Skin epidermis (tissue), 12 donors: ENCODE results near the gene AMY1B.
"Not testable (repeated sequence)": the region's sequence is repeated elsewhere in the genome, so short reads cannot be mapped to it uniquely, and the experiment has no call there.

Experiments used
- H3K27ac ChIP-seq, 21 experiments: fragments of 200-600 bp; sonication (generic) in 11 of 21; one replicate each; pipeline ENCODE4 v1.5.0; 2020; ENCODE audit warnings: mild to moderate bottlenecking in 3 of 21, inconsistent platforms in 2 of 21, moderate library complexity in 2 of 21
- H3K4me3 ChIP-seq, 7 experiments: fragments of 200-600 bp; sonication (generic) in 2 of 7; one replicate each; pipeline ENCODE4 v1.5.0; 2020; ENCODE audit warnings: inconsistent platforms in 2 of 7, mild to moderate bottlenecking in 2 of 7, moderate library complexity in 1 of 7

Gene AMY1B

GRCh38 chr1:103696110-103696509 lies at the start of gene AMY1B:
Gene AMY1B, minus strand, starts transcription at chr1:103696210. Its CDS starts 571 bp downstream, at chr1:103695639.
- not testable (repeated sequence) for H3K4me3 ChIP-seq, H3K27ac ChIP-seq

GRCh38 chr1:103745040-103745439 lies 49.0 kb upstream of the AMY1B start:
- H3K27ac ChIP-seq, H3K4me3 ChIP-seq: not testable (repeated sequence)

GRCh38 chr1:103744449-103744848 lies 48.4 kb upstream of the AMY1B start:
- not testable (repeated sequence) for H3K4me3 ChIP-seq, H3K27ac ChIP-seq

- not testable (repeated sequence) for H3K27ac ChIP-seq, H3K4me3 ChIP-seq
These were observed 42.0 kb upstream of the AMY1B start for GRCh38 chr1:103738031-103738430.

- not testable (repeated sequence) for H3K27ac ChIP-seq, H3K4me3 ChIP-seq
These were observed 39.3 kb upstream of the AMY1B start for GRCh38 chr1:103735334-103735733.

- H3K27ac ChIP-seq: not testable (repeated sequence)
These were observed 25.5 kb upstream of the AMY1B start for GRCh38 chr1:103721473-103721872.

GRCh38 chr1:103717404-103717803 lies 21.4 kb upstream of the AMY1B start:
- not testable (repeated sequence) for H3K27ac ChIP-seq, H3K4me3 ChIP-seq

More at GRCh38 chr1:103721473-103721872, 25.5 kb upstream of the AMY1B start:
- not testable (repeated sequence) for H3K4me3 ChIP-seq

- H3K4me3 ChIP-seq, H3K27ac ChIP-seq: not testable (repeated sequence)
These were observed 14.4 kb upstream of the AMY1B start for GRCh38 chr1:103710381-103710780.

- not testable (repeated sequence) for H3K4me3 ChIP-seq, H3K27ac ChIP-seq
These were observed 11.7 kb upstream of the AMY1B start for GRCh38 chr1:103707670-103708069.

- not testable (repeated sequence) for H3K27ac ChIP-seq, H3K4me3 ChIP-seq
These were observed 5.2 kb upstream of the AMY1B start for GRCh38 chr1:103701256-103701655.

- not testable (repeated sequence) for H3K27ac ChIP-seq, H3K4me3 ChIP-seq
These were observed 4.7 kb upstream of the AMY1B start for GRCh38 chr1:103700669-103701068.

- not testable (repeated sequence) for H3K27ac ChIP-seq, H3K4me3 ChIP-seq
These were observed 1.4 kb upstream of the AMY1B start for GRCh38 chr1:103697430-103697829.

- H3K4me3 ChIP-seq, H3K27ac ChIP-seq: not testable (repeated sequence)
These were observed 19.7 kb downstream of the AMY1B start for GRCh38 chr1:103676335-103676734.

GRCh38 chr1:103655460-103655859 lies 40.5 kb downstream of the AMY1B start, which contains the start of gene AMY1A:
Gene AMY1A, plus strand, starts transcription at chr1:103655760. Its CDS starts 571 bp downstream, at chr1:103656331.
- H3K4me3 ChIP-seq, H3K27ac ChIP-seq: not testable (repeated sequence)

GRCh38 chr1:103654133-103654532 lies 41.9 kb downstream of the AMY1B start:
- not testable (repeated sequence) for H3K4me3 ChIP-seq, H3K27ac ChIP-seq

GRCh38 chr1:103650889-103651288 lies 45.1 kb downstream of the AMY1B start:
- not testable (repeated sequence) for H3K4me3 ChIP-seq, H3K27ac ChIP-seq

GRCh38 chr1:103650305-103650704 lies 45.7 kb downstream of the AMY1B start:
- not testable (repeated sequence) for H3K27ac ChIP-seq, H3K4me3 ChIP-seq

- H3K4me3 ChIP-seq, H3K27ac ChIP-seq: not testable (repeated sequence)
These were observed 52.1 kb downstream of the AMY1B start for GRCh38 chr1:103643908-103644307.

- H3K4me3 ChIP-seq, H3K27ac ChIP-seq: not testable (repeated sequence)
These were observed 54.8 kb downstream of the AMY1B start for GRCh38 chr1:103641194-103641593.
